Measurements from ENCODE around the gene FILIP1. TPM values are rescaled to one million over a fixed set of nuclear protein-coding genes. Genes with fewer than 3 reads are reported as not detected.

FILIP1 gene
- polyA plus RNA-seq, 2 of the 4 experiments (the other 2 are of a cell fraction): 2.3 to 15.6 TPM

DNA sequence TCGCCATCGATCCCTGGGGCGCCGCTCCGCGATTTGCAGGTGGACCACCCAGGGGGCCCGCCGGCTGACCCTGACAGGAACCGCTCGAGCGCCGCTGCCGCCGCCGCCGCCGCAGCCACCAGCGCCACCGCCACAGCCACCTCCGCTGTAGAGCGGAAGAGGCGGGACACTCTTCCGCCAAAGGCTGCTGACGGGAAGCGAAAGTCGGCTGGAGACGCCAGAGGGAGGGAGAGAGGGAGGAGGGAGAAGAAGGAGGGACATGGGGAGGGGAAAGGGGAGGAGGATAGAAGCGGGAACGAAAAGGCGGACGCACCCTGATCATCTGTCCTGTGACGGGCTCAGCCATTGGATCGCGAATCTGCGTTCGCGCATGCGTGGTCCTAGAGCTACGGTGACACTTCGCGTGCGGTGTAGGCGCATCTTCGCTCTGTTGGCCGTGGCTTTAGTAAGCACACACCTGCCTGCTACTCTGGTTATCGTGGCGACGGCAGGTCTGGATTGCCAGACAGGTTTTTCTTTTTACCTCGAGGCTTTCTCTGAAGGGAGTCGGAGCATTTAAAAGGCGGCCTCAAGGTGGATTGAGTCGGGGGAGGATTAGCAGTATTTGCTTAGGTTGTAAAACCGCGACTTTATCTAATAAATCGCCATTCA, 208.8 kb downstream of the FILIP1 start, which contains the start of gene TMEM30A:
TMEM30A (minus strand) TSS at position 161 of the 651 bp plus-strand sequence; CDS start at position 7, 154 bp downstream.
- Histone ChIP-seq H3K4me2 (peak within 1 kb of the TSS; percentile 85), H3K4me1 (peaks cover 37% of the 10 kb centered on the region), H3K4me3 (peak within 1 kb of the TSS; percentile 97), H3K9me3 (no peaks in the 10 kb centered on the region), H3K27ac (peak within 1 kb of the TSS; percentile 94)
- ATAC-seq (peak; percentile 97 to 98), FAIRE-seq (peak; percentile 89), DNase-seq (ENCODE audit: low read depth in 1 of 2, low spot score in 1 of 2) (peak; percentile 85 to 99)
- ChIA-PET POLR2A (interaction anchor here (1.0 to 2.0 kb wide), 8 partner anchors 10 to 317 kb away, joined by 3 to 21 read pairs (median 6); partner anchors contain the start of genes COX7A2 and SENP6), CTCF (interaction anchor here (0.9 to 2.1 kb wide), 2 partner anchors 9 to 18 kb away, joined by 4 to 6 read pairs; no protein-coding TSS in a partner anchor)
- TF ChIP-seq HOXA7 (CRISPR knock-in tag; IDR thresholded peaks at IDR 0.05) (no peak), JUN (IDR thresholded peaks at IDR 0.05) (peak in 1 of 2 experiments; percentile 48; a peak in 2 of 5 replicates), HDAC2 (IDR thresholded peaks at IDR 0.05) (no peak), MAX (IDR thresholded peaks at IDR 0.05) (peak; percentile 60), PHF8 (IDR thresholded peaks at IDR 0.05; ENCODE audit: borderline replicate concordance, low read depth) (0 out of 2 replicates have a peak, but pooled peaks have one; percentile 22), RARB (CRISPR knock-in tag; IDR thresholded peaks at IDR 0.05) (no peak), POLR2A (IDR thresholded peaks at IDR 0.05; ENCODE audit: low read length) (peak; percentile 79), CHD2 (IDR thresholded peaks at IDR 0.05; ENCODE audit: low read length, partially characterized antibody) (no peak), MAZ (IDR thresholded peaks at IDR 0.05; ENCODE audit: borderline replicate concordance, low read depth, low read length) (peak; percentile 38; the same call in 1 of the 2 replicates), HOXB5 (CRISPR knock-in tag; IDR thresholded peaks at IDR 0.05) (peak; percentile 45; the same call in 1 of the 2 replicates)
- TF ChIP-seq, protein P1, sequence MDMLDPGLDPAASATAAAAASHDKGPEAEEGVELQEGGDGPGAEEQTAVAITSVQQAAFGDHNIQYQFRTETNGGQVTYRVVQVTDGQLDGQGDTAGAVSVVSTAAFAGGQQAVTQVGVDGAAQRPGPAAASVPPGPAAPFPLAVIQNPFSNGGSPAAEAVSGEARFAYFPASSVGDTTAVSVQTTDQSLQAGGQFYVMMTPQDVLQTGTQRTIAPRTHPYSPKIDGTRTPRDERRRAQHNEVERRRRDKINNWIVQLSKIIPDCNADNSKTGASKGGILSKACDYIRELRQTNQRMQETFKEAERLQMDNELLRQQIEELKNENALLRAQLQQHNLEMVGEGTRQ (IDR thresholded peaks at IDR 0.05): peak; percentile 75
- WGBS (ENCODE audit: missing lambda C conversion rate): under 1% methylated on average over 26 of the region's 55 CpGs

GRCh38 chr6:75283907-75284631, 209.5 kb downstream of the FILIP1 start:
- Histone ChIP-seq H3K4me2 (peak overlapping the region; percentile 85), H3K4me3 (peak overlapping the region; percentile 97), H3K9me3 (no peaks in the 10 kb centered on the region), H3K4me1 (peaks cover 44% of the 10 kb centered on the region), H3K27ac (peak overlapping the region; percentile 94)
- TF ChIP-seq RNF2 (IDR thresholded peaks at IDR 0.05; ENCODE audit: borderline replicate concordance, low read depth): no peak
- no peak for TF ChIP-seq HMGXB4 (CRISPR knock-in tag; IDR thresholded peaks at IDR 0.05; ENCODE audit: borderline replicate concordance)
- TF ChIP-seq MAZ (IDR thresholded peaks at IDR 0.05; ENCODE audit: borderline replicate concordance, low read depth, low read length): no peak
- no peak for TF ChIP-seq ATOH8 (CRISPR knock-in tag; IDR thresholded peaks at IDR 0.05; ENCODE audit: low read depth)
- TF ChIP-seq SMC3 (IDR thresholded peaks at IDR 0.05): no peak
- TF ChIP-seq MAX (IDR thresholded peaks at IDR 0.05): no peak
- no peak for TF ChIP-seq ZFP36 (IDR thresholded peaks at IDR 0.05; ENCODE audit: borderline replicate concordance, partially characterized antibody)
- no peak for TF ChIP-seq EP300 (IDR thresholded peaks at IDR 0.05)
- TF ChIP-seq HDAC2 (IDR thresholded peaks at IDR 0.05): no peak
- DNase-seq (ENCODE audit: low read depth in 1 of 2, low spot score in 1 of 2) (peak in 1 of 2 experiments; percentile 27), ATAC-seq (peak; percentile 64 to 69), FAIRE-seq (no peak)
- POLR2A ChIA-PET: interaction anchor here (0.6 to 2.0 kb wide), 9 partner anchors 9 to 318 kb away, joined by 3 to 21 read pairs (median 5); partner anchors contain the start of genes COX7A2 and SENP6
- CTCF ChIA-PET: interaction anchor here (0.8 to 2.1 kb wide), 3 partner anchors 13 to 18 kb away, joined by 3 to 6 read pairs (median 4); no protein-coding TSS in a partner anchor
- WGBS (ENCODE audit: missing lambda C conversion rate): under 1% methylated on average over 17 of the region's 36 CpGs

Measured in A549 (cell line).